ENCODE data around the gene STX18.

The STX18 gene

DNA sequence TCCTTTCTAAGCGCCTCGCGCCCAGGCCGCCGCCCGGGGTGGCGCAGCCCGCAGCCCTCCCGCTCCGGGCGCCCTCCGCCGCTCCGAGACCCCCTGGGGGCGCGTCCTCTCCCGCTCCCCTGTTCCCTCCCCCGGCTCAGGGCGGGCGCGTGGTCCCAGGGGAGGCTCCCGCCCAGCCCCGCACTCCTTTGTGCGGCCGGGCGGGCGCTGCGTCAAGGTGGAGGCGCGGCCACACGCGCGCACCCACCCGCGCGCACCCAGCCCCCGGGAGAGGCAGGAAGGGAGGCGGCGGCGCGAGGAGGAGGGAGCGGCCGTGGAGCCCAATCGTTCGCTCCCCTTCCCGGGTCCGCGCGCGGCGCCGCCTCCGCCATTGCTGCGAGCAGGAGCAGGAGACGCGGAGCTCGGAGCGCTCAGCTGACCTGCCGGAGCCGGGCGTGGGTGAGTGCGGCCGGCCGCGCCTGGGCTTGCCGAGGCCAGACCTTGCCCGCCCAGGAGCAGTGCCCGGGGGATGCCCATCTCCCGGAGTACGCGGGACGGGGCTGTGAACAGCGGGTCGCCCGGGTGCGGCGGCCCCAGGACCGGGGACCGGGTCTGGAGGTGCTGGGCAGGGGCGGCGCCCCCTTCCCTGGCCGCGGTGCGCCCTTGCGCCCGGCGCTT is 155.0 kb downstream of the STX18 start, which contains the start of gene NSG1:
Gene NSG1, plus strand, starts transcription at position 367 of the 657 bp plus-strand sequence. CDS start 528 bp downstream, outside the sequence.
- TF ChIP-seq, protein P1, sequence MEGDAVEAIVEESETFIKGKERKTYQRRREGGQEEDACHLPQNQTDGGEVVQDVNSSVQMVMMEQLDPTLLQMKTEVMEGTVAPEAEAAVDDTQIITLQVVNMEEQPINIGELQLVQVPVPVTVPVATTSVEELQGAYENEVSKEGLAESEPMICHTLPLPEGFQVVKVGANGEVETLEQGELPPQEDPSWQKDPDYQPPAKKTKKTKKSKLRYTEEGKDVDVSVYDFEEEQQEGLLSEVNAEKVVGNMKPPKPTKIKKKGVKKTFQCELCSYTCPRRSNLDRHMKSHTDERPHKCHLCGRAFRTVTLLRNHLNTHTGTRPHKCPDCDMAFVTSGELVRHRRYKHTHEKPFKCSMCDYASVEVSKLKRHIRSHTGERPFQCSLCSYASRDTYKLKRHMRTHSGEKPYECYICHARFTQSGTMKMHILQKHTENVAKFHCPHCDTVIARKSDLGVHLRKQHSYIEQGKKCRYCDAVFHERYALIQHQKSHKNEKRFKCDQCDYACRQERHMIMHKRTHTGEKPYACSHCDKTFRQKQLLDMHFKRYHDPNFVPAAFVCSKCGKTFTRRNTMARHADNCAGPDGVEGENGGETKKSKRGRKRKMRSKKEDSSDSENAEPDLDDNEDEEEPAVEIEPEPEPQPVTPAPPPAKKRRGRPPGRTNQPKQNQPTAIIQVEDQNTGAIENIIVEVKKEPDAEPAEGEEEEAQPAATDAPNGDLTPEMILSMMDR (IDR thresholded peaks at IDR 0.05; ENCODE audit: low read depth, low read length, missing control alignments) = no peak
- H3K4me3 ChIP-seq (replicated peaks; ENCODE audit: low read depth, low read length) = peak within 1 kb of the TSS; percentile 31
- DNase-seq (ENCODE audit: extremely low read depth, low read depth) = no peak

DNA sequence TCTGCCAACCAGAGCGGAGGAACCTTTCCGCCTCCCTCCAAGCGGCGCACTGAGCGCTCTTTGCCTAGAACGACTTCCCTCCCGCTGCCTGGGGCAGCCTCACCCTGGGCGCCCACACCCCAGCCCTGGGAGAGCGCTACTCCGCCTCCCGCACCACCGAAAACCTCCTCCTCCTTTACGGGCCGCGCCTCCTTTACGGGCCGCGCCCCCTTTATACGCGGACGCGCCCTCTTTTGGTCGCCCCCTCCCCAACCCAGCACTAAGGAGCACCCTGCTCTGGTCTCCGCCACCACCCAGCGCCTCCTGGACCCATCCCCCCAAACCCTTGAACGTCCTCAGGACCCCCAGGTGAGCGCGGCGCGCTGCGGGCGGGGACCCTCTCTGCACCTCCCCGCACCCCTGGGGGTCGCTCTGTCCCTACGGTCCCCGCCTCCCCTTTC is 155.5 kb downstream of the STX18 start:
- TF ChIP-seq, protein P1 (IDR thresholded peaks at IDR 0.05; ENCODE audit: low read depth, low read length, missing control alignments) = no peak
- no peak for DNase-seq (ENCODE audit: extremely low read depth, low read depth)
- no peak overlapping the region for H3K4me3 ChIP-seq (replicated peaks; ENCODE audit: low read depth, low read length)

DNA sequence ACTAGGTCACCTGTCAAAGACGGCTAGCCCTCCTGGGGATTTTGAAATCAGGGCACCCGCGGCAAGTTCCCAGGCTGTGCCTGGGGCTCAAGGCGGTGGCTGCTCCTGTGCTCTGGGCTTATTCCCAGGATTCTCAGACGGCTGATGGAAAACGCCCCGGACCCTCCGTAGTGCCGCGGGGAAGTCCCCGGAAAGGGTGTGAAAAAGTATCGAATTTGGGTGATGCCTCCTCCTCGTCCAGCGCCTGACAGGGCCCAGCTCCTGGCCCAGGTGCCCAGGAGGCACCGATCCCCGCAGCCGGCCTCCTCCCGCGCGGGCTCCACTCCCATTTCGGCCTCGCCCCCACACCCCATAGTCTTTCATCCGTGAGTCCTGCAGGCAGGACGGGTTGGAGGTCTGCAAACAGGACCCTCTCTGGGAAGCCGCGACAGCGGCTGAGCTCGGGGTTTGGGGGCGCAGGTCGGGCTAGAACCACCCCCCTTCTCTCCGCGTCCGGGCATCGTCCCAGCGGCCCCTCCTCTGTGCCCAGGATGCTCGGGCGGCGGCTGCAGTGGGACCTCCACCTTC is 156.0 kb downstream of the STX18 start:
- TF ChIP-seq, protein P1 (IDR thresholded peaks at IDR 0.05; ENCODE audit: low read depth, low read length, missing control alignments) = no peak

DNA sequence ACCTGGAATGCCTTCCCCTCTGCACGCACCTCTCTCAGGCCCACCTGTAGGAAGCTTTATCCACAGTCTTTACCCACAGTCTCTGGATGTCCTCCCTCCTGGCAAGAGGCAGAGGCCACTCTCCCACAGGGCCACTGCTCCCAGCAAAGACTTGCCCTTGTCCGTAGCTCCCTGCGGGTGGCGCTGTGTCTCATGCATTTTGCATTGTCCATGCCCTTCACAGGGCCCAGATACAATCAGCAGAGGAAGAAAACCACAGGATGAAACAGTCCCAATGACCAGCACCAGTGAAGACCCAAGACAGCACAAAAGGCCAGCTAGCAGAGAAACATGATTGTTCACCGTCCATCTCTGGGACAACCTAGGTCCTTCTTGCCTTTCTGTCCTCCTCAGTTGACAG is 157.0 kb downstream of the STX18 start:
- no peak overlapping the region for H3K4me3 ChIP-seq (replicated peaks; ENCODE audit: low read depth, low read length)
- no peak for DNase-seq (ENCODE audit: extremely low read depth, low read depth)
- TF ChIP-seq, protein P1 (IDR thresholded peaks at IDR 0.05; ENCODE audit: low read depth, low read length, missing control alignments) = peak; percentile 49

More for the DNA sequence above, 156.0 kb downstream of the STX18 start:
- DNase-seq (ENCODE audit: extremely low read depth, low read depth) = no peak
- H3K4me3 ChIP-seq (replicated peaks; ENCODE audit: low read depth, low read length) = no peak overlapping the region

DNA sequence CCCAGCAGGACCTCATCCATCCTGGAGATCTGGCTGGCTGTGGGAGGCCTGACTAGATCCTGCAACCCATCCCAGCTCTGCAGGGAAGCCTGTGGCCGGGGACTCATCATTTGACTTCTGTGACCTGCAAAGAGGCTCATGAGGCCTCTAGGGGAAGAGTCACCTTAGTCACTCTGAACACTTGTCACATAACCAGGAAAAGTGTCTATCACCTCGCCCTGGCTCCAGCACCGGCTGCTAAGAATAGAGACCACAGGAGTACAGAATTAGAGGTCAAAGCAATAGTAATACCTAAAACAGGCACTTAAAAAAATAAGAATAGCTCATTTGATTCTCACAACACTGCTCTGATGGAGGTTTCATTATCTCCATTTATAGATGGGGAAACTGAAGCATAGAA is 158.8 kb downstream of the STX18 start:
- TF ChIP-seq, protein P1 (IDR thresholded peaks at IDR 0.05; ENCODE audit: low read depth, low read length, missing control alignments) = no peak
- no peak for DNase-seq (ENCODE audit: extremely low read depth, low read depth)
- no peak overlapping the region for H3K4me3 ChIP-seq (replicated peaks; ENCODE audit: low read depth, low read length)

DNA sequence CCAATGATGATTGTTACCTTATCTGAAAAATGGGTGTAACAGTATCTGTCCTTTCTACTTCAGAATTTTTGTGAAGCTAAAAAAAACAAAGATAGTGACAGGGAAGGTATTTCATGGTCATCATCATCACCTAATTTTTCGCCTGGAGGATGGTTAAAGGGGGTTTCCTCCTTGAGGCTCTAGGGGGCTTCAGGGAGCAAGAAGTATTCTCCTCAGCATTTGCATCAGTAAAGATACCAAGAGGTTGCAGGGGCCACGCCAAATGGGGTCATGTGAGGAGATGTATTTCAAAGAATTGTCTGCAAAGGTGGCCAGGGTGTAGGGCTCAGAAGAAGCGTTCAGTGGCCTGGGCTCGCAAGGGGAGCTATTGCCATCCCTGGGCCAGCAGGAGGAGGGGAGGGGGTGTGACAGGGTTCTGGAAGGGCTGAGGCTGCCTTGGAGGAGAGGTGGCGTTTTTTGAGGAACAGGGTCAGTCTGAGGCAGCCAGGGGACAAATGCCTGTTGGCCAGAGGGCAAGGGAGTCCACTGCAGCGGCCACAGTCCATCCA is 162.2 kb downstream of the STX18 start:
- TF ChIP-seq, protein P1 (IDR thresholded peaks at IDR 0.05; ENCODE audit: low read depth, low read length, missing control alignments) = no peak
- no peak for DNase-seq (ENCODE audit: extremely low read depth, low read depth)
- no peak overlapping the region for H3K4me3 ChIP-seq (replicated peaks; ENCODE audit: low read depth, low read length)

Measured in HFF-Myc (cell line).